Endothelial cell of umbilical vein (primary cell): ENCODE measurements around the gene GDPD3.

Experiments used
- EZH2 ChIP-seq: IDR thresholded peaks from 2 replicates; pipeline ENCODE4 v1.6.1; 2012; ENCODE audit warnings: borderline replicate concordance, low read depth, mild to moderate bottlenecking, moderate library complexity, low read length, inconsistent platforms; ENCODE audit not compliant: severe bottlenecking
- FOS ChIP-seq: IDR thresholded peaks from 2 replicates; pipeline ENCODE4 v1.6.1; 2011; ENCODE audit warnings: mild to moderate bottlenecking, low read length, moderate library complexity, borderline replicate concordance; ENCODE audit not compliant: insufficient read depth
- GATA2 ChIP-seq: IDR thresholded peaks from 2 replicates; pipeline ENCODE4 v1.7.0; 2011; ENCODE audit warnings: low read depth, mild to moderate bottlenecking, moderate library complexity, mixed read lengths, low read length; ENCODE audit not compliant: insufficient read length, insufficient read depth
- JUN ChIP-seq: IDR thresholded peaks from 2 replicates; pipeline ENCODE4 v1.6.1; 2011; ENCODE audit warnings: borderline replicate concordance, low read depth; ENCODE audit not compliant: insufficient read length, insufficient read depth
- MAX ChIP-seq: IDR thresholded peaks from 2 replicates; pipeline ENCODE4 v1.6.1; 2011; ENCODE audit not compliant: insufficient read depth, insufficient read length
- MYC ChIP-seq: IDR thresholded peaks from one replicate; pipeline ENCODE4 v1.6.1; 2011; ENCODE audit warnings: mild to moderate bottlenecking, low read depth, low read length
- POLR2A ChIP-seq: IDR thresholded peaks from 2 replicates; pipeline ENCODE4 v1.6.1; 2012; ENCODE audit warnings: low read depth, mild to moderate bottlenecking, control low read depth, low read length
- POLR2AphosphoS5 ChIP-seq: IDR thresholded peaks from 2 replicates; pipeline ENCODE4 v1.6.1; 2012; ENCODE audit warnings: low read depth, mild to moderate bottlenecking, control low read depth, low read length, moderate library complexity; ENCODE audit not compliant: insufficient read depth
- TF ChIP-seq, protein P1 (sequence below), 2 donors: IDR thresholded peaks; 1 replicate in 1 of 2; 2 replicates in 1 of 2; pipeline ENCODE4 v1.5.1; 2011; ENCODE audit warnings: low read length in 2 of 2, mild to moderate bottlenecking in 2 of 2, moderate library complexity in 2 of 2, control low read depth in 1 of 2, inconsistent platforms in 1 of 2, low read depth in 1 of 2; ENCODE audit not compliant: insufficient read depth in 1 of 2; ENCODE audit errors: extremely low read depth in 1 of 2

GRCh38 chr16:30145657-30146056, 32.3 kb upstream of the GDPD3 start:
- TF ChIP-seq, protein P1, sequence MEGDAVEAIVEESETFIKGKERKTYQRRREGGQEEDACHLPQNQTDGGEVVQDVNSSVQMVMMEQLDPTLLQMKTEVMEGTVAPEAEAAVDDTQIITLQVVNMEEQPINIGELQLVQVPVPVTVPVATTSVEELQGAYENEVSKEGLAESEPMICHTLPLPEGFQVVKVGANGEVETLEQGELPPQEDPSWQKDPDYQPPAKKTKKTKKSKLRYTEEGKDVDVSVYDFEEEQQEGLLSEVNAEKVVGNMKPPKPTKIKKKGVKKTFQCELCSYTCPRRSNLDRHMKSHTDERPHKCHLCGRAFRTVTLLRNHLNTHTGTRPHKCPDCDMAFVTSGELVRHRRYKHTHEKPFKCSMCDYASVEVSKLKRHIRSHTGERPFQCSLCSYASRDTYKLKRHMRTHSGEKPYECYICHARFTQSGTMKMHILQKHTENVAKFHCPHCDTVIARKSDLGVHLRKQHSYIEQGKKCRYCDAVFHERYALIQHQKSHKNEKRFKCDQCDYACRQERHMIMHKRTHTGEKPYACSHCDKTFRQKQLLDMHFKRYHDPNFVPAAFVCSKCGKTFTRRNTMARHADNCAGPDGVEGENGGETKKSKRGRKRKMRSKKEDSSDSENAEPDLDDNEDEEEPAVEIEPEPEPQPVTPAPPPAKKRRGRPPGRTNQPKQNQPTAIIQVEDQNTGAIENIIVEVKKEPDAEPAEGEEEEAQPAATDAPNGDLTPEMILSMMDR (IDR thresholded peaks at IDR 0.05; ENCODE audit: extremely low read depth in 1 of 2, insufficient read depth in 1 of 2, low read depth in 1 of 2, low read length in 2 of 2), result no peak
- TF ChIP-seq POLR2AphosphoS5 (no peak), POLR2A (no peak), EZH2 (no peak), JUN (no peak), MAX (no peak), MYC (no peak), FOS (no peak), GATA2 (no peak)
